GM12891 (cell line): Measurements from ENCODE around the gene ZNF205.

ENCODE experiments used
- DNase-seq: peaks from one replicate; pipeline ENCODE4 v3.0.0; 2011; ENCODE audit warnings: low spot score; ENCODE audit not compliant: insufficient read length
- FAIRE-seq: peaks from 2 replicates; lab custom pipeline; 2011; peaks lifted over from hg19 to GRCh38; lab: Jason Lieb, UNC
- PAX5 ChIP-seq: IDR thresholded peaks from 2 replicates; pipeline ENCODE4 v1.6.1; 2011; ENCODE audit warnings: low read length, moderate library complexity, mild to moderate bottlenecking; ENCODE audit not compliant: insufficient read depth, severe bottlenecking
- POLR2A ChIP-seq: IDR thresholded peaks from 2 replicates; pipeline ENCODE4 v1.6.1; 2011; ENCODE audit warnings: low read depth, low read length, control low read depth
- POLR2AphosphoS5 ChIP-seq: IDR thresholded peaks from 2 replicates; pipeline ENCODE4 v1.6.1; 2011; ENCODE audit warnings: low read depth, low read length, control low read depth
- POU2F2 ChIP-seq: IDR thresholded peaks from 2 replicates; pipeline ENCODE4 v1.6.1; 2011; ENCODE audit warnings: low read depth, mild to moderate bottlenecking, control low read depth, low read length, moderate library complexity
- SPI1 ChIP-seq: IDR thresholded peaks from 2 replicates; pipeline ENCODE4 v1.6.1; 2011; ENCODE audit warnings: low read depth, low read length, control low read depth
- TAF1 ChIP-seq: IDR thresholded peaks from 2 replicates; pipeline ENCODE4 v1.6.1; 2011; ENCODE audit warnings: low read depth, low read length, control low read depth

Gene ZNF205

DNA sequence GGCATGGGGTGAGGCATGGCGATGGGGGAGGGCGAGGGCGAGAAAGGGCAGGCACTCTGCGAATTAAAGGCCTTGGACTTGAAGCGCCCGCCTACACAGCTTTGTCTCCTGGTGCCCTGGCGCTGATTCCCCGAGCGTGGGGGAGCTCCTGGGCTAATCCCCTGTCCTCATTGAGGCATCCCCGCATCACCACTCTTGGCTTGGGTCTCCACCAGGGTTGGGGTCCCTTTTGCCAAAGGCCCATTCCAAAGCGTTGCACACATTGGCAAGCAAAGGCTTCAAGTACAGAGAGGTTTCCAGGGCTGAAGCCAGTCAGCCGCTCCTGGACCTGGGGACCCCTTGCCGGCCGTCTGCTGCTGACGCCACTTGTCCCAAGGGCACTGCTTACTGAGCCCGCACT lies 8.0 kb downstream of the ZNF205 start:
- TF ChIP-seq POLR2A, result no peak
- no peak for TF ChIP-seq PAX5
- no peak for TF ChIP-seq POU2F2
- no peak for TF ChIP-seq POLR2AphosphoS5
- no peak for TF ChIP-seq SPI1
- no peak for TF ChIP-seq TAF1
- FAIRE-seq, result no peak
- no peak for DNase-seq

DNA sequence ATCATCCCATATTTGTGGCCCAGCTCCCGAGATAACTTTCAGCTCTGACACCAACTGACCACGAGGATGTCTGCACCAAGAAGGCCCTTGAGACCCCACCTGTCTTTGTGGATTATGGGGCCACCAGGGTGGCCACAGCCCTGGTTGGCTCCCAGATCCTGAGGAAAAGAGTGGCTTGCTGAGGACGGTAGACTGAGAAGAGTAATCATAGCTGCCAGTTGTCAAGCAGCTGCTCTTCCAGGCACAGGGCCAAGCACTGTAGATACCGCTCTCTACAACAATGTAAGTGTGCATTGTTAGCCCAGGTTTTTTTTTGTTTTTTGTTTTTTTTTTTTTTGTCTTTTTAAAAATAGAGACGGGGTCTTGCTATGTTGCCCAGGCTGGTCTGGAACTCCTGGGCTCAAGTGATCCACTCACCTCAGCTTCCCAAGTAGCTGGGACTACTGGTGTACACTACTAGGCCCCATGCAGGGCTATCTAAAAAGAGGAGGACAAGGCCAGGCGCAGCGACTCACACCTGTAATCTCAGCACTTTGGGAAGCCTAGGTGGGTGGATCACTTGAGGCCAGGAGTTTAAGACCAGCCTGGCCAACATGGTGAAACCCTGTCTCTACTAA lies 9.6 kb downstream of the ZNF205 start:
- no peak for DNase-seq
- no peak for FAIRE-seq
- TF ChIP-seq POLR2A (no peak), POU2F2 (no peak), SPI1 (no peak), PAX5 (no peak), TAF1 (no peak), POLR2AphosphoS5 (no peak)

DNA sequence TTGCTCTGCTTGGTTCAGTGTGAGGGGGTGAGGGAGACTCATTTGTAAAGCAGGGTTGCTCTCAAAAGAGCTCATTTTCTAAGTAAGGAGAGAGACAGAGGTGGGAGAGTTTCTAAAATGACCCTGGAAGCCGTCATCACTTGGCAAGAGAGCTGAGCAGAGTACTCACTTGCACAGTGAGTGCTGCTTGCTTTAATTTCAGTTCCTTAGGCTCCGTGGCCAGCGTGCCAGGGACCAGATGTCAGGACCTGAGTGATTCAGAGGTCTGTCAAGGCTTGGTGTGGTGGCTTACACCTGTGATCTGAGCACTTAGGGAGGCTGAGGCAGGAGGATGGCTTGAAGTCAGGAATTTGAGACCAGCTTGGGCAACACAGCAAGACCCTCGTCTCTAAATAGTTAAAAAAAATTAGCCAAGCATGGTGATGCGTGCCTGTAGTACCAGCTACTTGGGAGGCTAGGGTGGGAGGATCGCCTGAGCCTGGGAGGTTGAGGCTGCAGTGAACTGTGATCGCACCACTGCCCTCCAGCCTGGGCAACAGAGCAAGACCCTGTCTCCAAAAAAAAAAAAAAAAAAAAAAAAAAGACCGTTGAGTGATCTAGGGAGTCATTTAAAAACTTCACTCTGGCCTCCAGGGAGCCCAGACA lies 10.7 kb downstream of the ZNF205 start:
- DNase-seq (no peak), FAIRE-seq (no peak)
- no peak for TF ChIP-seq SPI1
- TF ChIP-seq TAF1, result no peak
- no peak for TF ChIP-seq POLR2AphosphoS5
- TF ChIP-seq PAX5, result no peak
- TF ChIP-seq POU2F2, result no peak
- no peak for TF ChIP-seq POLR2A

DNA sequence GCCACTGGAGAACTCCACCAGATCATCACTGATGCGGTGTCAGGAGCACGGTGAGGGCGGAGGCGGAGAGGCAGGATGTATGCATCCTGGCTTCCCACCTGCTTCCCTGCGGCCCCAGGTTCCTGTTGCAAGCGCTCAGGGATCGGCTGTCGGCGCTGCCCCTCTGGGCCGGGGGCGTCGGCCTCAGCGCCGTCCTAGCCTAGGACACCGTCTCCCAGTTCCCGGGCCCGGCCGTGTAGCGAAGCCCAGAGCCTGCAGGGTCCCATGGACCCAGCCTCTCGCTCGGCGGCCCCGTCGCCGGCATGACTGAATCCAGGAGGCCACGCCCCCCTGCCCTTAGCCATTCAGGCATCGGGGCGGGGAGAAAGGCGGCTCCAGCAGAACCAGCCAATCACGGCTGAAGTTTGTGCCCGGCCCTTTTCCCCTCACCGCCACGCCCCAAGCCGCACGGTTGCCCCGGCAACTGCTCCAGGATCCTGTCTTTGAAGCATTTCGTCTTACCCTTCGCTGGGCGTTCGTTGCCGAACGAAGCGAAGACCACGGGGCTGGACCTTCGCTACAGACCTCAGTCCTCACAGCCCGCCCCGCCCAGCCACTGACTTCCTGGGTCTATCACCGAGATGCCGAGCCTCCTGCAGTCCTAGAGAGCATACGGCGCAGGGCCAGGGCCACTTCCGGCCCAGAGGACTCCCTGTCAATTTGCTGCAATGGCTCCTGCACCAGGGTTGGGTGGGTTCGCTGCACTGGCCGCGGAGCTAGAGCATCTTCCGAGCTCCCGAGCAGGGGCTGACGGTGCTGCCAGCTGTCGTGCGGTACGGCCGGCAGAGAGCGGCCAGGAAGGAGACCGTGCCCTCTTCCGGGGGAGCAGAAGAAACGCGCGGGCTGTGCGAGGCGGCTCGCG lies 11.8 kb downstream of the ZNF205 start:
- peak; percentile 67; the same call in 1 of the 2 replicates for TF ChIP-seq POLR2AphosphoS5
- TF ChIP-seq PAX5, result peak; percentile 60
- peak; percentile 82 for TF ChIP-seq TAF1
- TF ChIP-seq POLR2A, result peak; percentile 68
- TF ChIP-seq POU2F2, result no peak
- FAIRE-seq (peak; percentile 99), DNase-seq (peak; percentile 93)

DNA sequence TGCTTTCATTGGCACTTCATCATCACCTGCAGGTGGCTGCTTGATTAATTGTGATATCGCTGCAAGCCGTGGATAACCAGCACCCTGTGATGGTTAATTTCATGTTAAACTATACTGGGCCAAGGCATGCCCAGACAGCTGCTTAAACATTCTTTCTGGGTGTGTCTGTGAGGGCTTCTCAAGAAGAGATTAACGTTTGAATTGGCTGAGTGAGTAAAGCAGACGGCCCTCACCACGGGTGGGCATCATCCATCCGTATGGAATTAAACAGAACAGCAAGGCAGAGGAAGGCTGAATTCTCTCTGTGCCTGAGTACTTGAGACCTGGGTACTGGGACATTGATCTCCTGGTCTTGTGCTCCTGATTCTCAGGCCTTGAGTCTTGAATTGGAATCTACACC lies 15.4 kb downstream of the ZNF205 start:
- DNase-seq (no peak), FAIRE-seq (no peak)
- TF ChIP-seq SPI1, result no peak
- no peak for TF ChIP-seq POLR2A
- no peak for TF ChIP-seq POLR2AphosphoS5

DNA sequence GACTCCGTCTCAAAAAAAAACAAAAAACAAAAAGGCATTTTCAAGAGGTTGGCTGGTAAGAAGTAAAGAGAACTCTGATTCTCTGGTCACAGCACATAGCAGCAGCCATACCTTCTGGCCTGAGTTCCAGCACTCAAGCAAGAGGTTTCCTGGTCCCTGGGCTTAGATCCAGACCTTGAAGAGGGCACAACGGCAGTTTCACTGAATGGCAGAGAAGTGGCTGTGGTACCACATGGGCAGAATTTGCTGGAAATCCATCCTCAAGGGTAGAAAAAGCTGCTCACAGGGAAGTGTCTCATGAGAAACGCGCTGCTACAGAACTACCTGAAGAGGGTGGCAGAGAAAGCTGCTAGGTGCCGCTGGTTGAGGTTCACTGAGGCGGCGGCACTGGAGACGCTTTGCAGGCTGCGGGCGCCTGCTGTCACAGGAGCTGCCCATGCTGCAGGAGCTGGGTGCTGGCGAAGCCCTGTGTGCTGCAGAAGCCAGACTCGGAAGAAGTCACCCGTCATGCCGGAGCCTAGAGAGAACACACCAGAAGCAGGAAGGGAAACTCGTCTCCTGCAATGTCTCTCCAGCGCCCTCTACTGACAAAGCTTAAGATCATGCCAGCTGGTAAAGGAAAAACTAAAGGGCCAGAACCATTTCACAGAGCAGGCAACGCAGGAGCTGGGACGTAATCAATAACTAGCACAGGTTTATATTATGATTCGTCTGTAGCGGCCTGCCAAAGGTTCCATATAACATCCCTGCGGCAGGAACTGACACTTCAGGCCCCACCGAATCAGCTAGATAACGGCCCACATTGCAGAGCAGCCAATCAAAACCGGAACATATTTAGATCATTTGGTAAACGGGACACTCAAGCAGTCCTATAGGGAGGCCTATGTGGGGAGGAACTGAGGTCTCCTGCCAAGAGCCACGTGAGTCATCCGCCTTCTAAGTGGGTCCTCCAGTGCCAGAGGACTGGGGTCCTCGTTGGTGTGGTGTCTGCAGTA lies 17.0 kb downstream of the ZNF205 start:
- TF ChIP-seq POLR2A (0 out of 2 replicates have a peak, but pooled peaks have one; percentile 35), TAF1 (no peak), POLR2AphosphoS5 (peak; percentile 68; the same call in 1 of the 2 replicates), POU2F2 (peak; percentile 45; the same call in 1 of the 2 replicates), SPI1 (peak; percentile 48; the same call in 1 of the 2 replicates)
- DNase-seq (no peak), FAIRE-seq (peak; percentile 86)

DNA sequence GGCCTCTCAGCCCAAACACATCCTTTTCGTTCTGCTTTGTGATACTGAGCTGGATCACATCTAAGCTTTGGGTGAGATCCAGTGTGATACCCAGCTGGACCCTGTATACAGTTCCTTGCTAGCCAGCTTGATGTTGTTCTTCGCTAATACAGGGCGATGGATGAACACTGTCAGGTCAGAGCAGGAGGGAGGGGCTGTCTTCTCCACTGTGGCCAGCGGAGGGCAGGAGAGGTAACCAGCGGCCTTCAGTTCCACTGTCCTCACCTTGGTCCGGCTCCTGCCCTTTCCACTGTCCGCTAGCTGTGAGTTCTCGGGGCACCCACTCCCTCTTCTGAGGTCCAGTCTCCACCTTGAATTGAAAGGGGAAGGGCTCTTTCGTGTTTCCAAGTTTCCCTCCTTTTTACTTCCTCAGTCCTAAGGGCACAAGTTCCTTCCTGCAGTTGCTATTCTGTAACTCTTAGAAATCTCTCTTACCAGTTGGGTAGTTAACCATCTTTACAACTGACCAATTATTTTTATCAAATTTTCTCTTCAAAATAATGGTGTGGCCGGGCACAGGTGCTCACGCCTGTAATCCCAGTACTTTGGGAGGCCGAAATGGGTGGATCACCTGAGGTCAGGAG lies 19.5 kb downstream of the ZNF205 start:
- TF ChIP-seq TAF1, result no peak
- no peak for TF ChIP-seq POLR2A
- TF ChIP-seq POU2F2, result no peak
- no peak for TF ChIP-seq SPI1
- TF ChIP-seq POLR2AphosphoS5, result no peak
- no peak for TF ChIP-seq PAX5
- FAIRE-seq (no peak), DNase-seq (peak; percentile 5)

DNA sequence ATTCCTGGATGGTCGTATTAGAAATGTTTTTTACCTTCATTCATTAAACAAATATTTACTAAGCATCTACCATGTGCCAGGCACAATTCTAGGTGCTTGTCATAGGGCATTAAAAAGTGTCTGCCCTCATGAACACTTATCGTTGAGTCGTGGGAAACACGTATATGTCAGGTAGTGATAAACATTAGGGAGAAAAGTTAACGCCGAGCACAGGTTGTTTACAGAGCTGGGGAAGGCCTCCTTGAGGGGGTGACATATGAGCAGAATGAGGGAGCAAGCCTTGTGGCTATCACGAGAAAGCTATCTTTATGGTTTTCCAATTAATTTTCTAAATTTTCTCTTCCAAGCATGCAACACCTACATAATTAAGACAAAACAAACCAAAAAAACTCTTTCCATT lies 21.5 kb downstream of the ZNF205 start:
- FAIRE-seq, result no peak
- no peak for TF ChIP-seq SPI1
- TF ChIP-seq POLR2A, result no peak
- peak; percentile 1 for DNase-seq
